ENCODE measurements around the gene EIF3L.

Gene EIF3L

GRCh38 chr22:37807410-37808293 lies 41.6 kb upstream of the EIF3L start, which contains the start of gene GCAT:
Gene GCAT, plus strand, starts transcription at chr22:37807934. Its CDS starts 34 bp downstream, at chr22:37807968.
- TF ChIP-seq MYC (IDR thresholded peaks at IDR 0.05; ENCODE audit: low read depth, low read length) = peak; percentile 48; the same call in 1 of the 2 replicates
- TF ChIP-seq CTCF (IDR thresholded peaks at IDR 0.05; ENCODE audit: low read depth, low read length) = no peak
- peak; percentile 62 for TF ChIP-seq POLR2A (IDR thresholded peaks at IDR 0.05; ENCODE audit: extremely low read depth, insufficient read length)
- TF ChIP-seq MAX (IDR thresholded peaks at IDR 0.05; ENCODE audit: low read depth, low read length) = peak; percentile 28; the same call in 1 of the 2 replicates

GRCh38 chr22:37808294-37808657 lies 40.9 kb upstream of the EIF3L start:
- H3K4me3 ChIP-seq (ENCODE audit: low read depth, low read length) = peak overlapping the region; percentile 85
- peak; percentile 46 for DNase-seq (ENCODE audit: low read depth)
- TF ChIP-seq MYC (IDR thresholded peaks at IDR 0.05; ENCODE audit: low read depth, low read length) (no peak), POLR2A (IDR thresholded peaks at IDR 0.05; ENCODE audit: extremely low read depth, insufficient read length) (no peak), MAX (IDR thresholded peaks at IDR 0.05; ENCODE audit: low read depth, low read length) (no peak), CTCF (IDR thresholded peaks at IDR 0.05; ENCODE audit: low read depth, low read length) (no peak)

More at GRCh38 chr22:37807410-37808293, 41.6 kb upstream of the EIF3L start, which contains the start of gene GCAT:
- H3K4me3 ChIP-seq (ENCODE audit: low read depth, low read length) = peak within 1 kb of the TSS; percentile 85
- DNase-seq (ENCODE audit: low read depth) = peak; percentile 97

GRCh38 chr22:37809672-37810333 lies 39.4 kb upstream of the EIF3L start:
- no peak for DNase-seq (ENCODE audit: low read depth)
- no peak overlapping the region for H3K4me3 ChIP-seq (ENCODE audit: low read depth, low read length)
- TF ChIP-seq POLR2A (IDR thresholded peaks at IDR 0.05; ENCODE audit: extremely low read depth, insufficient read length) (no peak), MAX (IDR thresholded peaks at IDR 0.05; ENCODE audit: low read depth, low read length) (no peak), MYC (IDR thresholded peaks at IDR 0.05; ENCODE audit: low read depth, low read length) (no peak), CTCF (IDR thresholded peaks at IDR 0.05; ENCODE audit: low read depth, low read length) (no peak)

- no peak overlapping the region for H3K4me3 ChIP-seq (ENCODE audit: low read depth, low read length)
- no peak for TF ChIP-seq MYC (IDR thresholded peaks at IDR 0.05; ENCODE audit: low read depth, low read length)
- no peak for TF ChIP-seq CTCF (IDR thresholded peaks at IDR 0.05; ENCODE audit: low read depth, low read length)
- TF ChIP-seq POLR2A (IDR thresholded peaks at IDR 0.05; ENCODE audit: extremely low read depth, insufficient read length) = no peak
- TF ChIP-seq MAX (IDR thresholded peaks at IDR 0.05; ENCODE audit: low read depth, low read length) = no peak
- DNase-seq (ENCODE audit: low read depth) = no peak
Observed at GRCh38 chr22:37811867-37812266, 37.4 kb upstream of the EIF3L start.

GRCh38 chr22:37812869-37813678 lies 36.1 kb upstream of the EIF3L start:
- no peak for TF ChIP-seq MAX (IDR thresholded peaks at IDR 0.05; ENCODE audit: low read depth, low read length)
- TF ChIP-seq MYC (IDR thresholded peaks at IDR 0.05; ENCODE audit: low read depth, low read length) = no peak
- no peak for TF ChIP-seq CTCF (IDR thresholded peaks at IDR 0.05; ENCODE audit: low read depth, low read length)
- TF ChIP-seq POLR2A (IDR thresholded peaks at IDR 0.05; ENCODE audit: extremely low read depth, insufficient read length) = no peak
- H3K4me3 ChIP-seq (ENCODE audit: low read depth, low read length) = no peak overlapping the region

More at GRCh38 chr22:37812869-37813678, 36.1 kb upstream of the EIF3L start:
- no peak for DNase-seq (ENCODE audit: low read depth)

Data from NB4 (cell line).